Occipital lobe (tissue), 2 donors: Measurements from ENCODE around the gene DYNLL1. TPM values are rescaled to one million over a fixed set of nuclear protein-coding genes. Genes with fewer than 3 reads are reported as not detected.
A peak's percentile ranks its signal among the peaks of the same experiment; 100 is the strongest.
"Not testable (repeated sequence)": the region's sequence is repeated elsewhere in the genome, so short reads cannot be mapped to it uniquely, and the experiment has no call there.

ENCODE experiments used
- DNase-seq: peaks from one replicate; lab custom pipeline; 2025; lab: John Stamatoyannopoulos, UW
- total RNA-seq: library from RNA; depleted of rRNA; stranded (reverse); fragments of >200 nt; gene quantifications from one replicate; pipeline ENCODE4 v1.2.3, GENCODE V29; 2014

The DYNLL1 gene
- total RNA-seq, 1 donor from 2014 or later = 252 TPM

GRCh38 chr12:120473807-120474615 lies 21.9 kb upstream of the DYNLL1 start:
- DNase-seq = no peak

GRCh38 chr12:120474616-120474960 lies 21.3 kb upstream of the DYNLL1 start:
- DNase-seq = peak; percentile 52

- DNase-seq = no peak
These were observed 20.3 kb upstream of the DYNLL1 start for GRCh38 chr12:120475643-120476042.

GRCh38 chr12:120479458-120479857 lies 16.5 kb upstream of the DYNLL1 start:
- no peak for DNase-seq

GRCh38 chr12:120480211-120480610 lies 15.7 kb upstream of the DYNLL1 start:
- DNase-seq = no peak

- DNase-seq = no peak
These were observed 14.7 kb upstream of the DYNLL1 start for GRCh38 chr12:120481022-120481767.

GRCh38 chr12:120483621-120484020 lies 12.3 kb upstream of the DYNLL1 start:
- no peak for DNase-seq

GRCh38 chr12:120485961-120486881 lies 9.7 kb upstream of the DYNLL1 start:
- DNase-seq = no peak

GRCh38 chr12:120487552-120487951 lies 8.4 kb upstream of the DYNLL1 start:
- not testable (repeated sequence) for DNase-seq

- DNase-seq = peak; percentile 49
These were observed 7.8 kb upstream of the DYNLL1 start for GRCh38 chr12:120488057-120488640.

GRCh38 chr12:120489018-120489417 lies 6.9 kb upstream of the DYNLL1 start:
- DNase-seq = no peak

- DNase-seq = no peak
These were observed 5.6 kb upstream of the DYNLL1 start for GRCh38 chr12:120490325-120490724.

- DNase-seq = no peak
These were observed 4.9 kb upstream of the DYNLL1 start for GRCh38 chr12:120490833-120491512.

GRCh38 chr12:120495186-120495730 lies 655 bp upstream of the DYNLL1 start:
- DNase-seq = no peak

- DNase-seq = peak; percentile 75
These were observed 764 bp downstream of the DYNLL1 start for GRCh38 chr12:120496413-120497340.

GRCh38 chr12:120497524-120498150 lies 1.7 kb downstream of the DYNLL1 start:
- no peak for DNase-seq

GRCh38 chr12:120498870-120499515 lies 3.1 kb downstream of the DYNLL1 start:
- no peak for DNase-seq

- DNase-seq = no peak
These were observed 4.7 kb downstream of the DYNLL1 start for GRCh38 chr12:120500581-120500980.
